Left forelimb (tissue), 1 donor: Measurements from ENCODE around the gene ZNRD2.

Experiments used
- DNase-seq: peaks from one replicate; pipeline ENCODE4 v3.0.0-alpha.2; 2018; ENCODE audit warnings: low spot score

ZNRD2 gene

DNA sequence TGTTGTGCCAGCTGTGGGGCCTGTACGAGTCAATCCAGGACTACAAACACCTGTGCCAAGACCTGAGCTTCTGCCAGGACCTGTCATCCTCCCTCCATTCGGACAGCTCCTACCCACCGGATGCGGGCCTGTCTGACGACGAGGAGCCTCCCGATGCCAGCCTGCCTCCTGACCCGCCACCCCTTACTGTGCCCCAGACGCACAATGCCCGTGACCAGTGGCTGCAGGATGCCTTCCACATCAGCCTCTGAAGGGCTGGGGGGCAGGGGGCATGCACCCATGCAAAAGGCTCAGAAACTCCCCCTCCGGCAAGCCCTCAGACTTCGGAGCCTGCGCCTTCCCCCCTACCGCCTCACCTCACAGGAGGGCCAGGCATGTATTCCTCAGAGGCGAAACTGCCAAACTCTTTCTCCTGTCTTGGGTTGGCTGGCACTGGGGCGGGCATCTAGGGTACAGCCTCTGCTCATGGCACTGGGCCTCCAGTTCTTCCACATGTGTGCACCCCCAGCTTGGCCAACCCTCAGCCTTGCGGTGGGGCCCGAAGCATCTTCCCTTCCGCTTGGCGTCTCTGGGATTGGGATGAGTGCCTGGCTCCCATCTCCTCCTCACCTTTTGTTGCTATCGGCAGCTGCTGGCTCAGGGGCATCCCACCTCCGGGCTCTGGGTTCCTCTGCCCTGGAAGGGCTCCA lies 3.3 kb downstream of the ZNRD2 start:
- DNase-seq = no peak

DNA sequence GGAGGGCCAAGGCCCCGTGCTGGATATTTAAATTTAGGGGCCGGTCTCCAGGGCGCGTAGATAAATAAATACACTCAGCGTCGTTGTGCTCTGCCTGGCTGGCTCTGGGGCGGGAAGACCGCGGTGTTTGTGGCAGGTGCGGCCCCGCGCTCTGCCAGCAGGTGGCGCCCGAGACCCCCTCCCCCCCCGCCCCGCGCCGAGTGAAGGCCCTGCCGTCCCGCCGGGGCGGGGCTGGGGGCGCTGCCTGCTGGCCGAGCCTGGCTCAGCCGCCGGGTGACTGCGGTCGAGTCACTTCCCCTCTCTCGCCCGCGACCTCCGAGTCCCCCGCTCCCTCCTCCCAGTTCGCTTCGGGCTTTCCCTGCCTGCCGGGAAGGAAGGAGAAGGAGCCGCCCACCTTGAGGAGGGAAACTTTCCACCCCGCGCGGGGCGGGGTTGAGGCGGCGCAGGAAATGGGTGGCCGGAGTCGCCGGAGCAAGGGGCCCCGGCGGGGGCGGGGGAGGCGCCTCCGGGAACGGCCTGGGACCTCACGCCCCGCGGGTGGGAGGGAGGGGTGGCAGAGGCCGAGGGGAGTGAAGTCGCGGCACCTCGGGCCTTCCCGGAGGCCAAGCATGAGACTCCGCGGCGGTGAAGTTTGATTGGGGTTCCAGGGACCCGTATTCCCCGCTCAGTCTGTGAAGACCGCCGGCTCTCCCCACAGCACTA lies 4.0 kb downstream of the ZNRD2 start:
- peak; percentile 97 for DNase-seq

DNA sequence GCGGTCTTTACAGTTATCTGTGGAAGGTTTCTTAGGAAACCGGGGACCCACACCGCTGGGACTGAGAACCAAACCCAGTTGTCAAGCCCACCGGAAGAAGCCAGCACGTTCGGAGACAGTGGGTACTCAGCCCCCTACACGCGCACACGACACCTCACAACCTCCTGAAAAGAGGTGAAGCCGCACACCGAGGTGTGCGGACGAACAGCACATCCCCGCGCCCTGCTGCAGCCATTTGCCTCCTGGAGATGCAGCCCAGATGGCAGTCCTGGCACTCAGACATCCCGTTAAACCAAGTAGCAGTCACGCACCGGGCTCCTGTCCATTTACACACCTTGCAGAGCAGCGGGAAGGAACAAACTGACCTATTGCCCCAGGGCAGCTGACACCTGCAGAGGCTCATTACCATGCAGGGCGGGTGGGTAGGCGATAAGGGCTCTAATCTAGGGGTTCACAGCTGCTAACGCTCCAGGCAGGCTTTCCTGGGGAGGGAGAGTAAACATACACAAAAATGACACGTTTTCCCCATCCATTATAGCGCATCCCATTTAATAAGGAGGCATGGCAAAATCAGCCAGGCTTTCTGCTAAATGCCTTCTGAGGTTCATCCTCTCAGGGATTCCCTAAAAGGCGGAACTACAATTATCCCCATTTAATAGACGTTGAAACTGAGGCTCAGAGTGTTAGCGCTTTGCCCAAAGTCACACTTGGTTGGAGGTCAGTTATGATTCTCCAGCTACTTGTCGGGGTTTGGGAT lies 4.7 kb downstream of the ZNRD2 start:
- no peak for DNase-seq

DNA sequence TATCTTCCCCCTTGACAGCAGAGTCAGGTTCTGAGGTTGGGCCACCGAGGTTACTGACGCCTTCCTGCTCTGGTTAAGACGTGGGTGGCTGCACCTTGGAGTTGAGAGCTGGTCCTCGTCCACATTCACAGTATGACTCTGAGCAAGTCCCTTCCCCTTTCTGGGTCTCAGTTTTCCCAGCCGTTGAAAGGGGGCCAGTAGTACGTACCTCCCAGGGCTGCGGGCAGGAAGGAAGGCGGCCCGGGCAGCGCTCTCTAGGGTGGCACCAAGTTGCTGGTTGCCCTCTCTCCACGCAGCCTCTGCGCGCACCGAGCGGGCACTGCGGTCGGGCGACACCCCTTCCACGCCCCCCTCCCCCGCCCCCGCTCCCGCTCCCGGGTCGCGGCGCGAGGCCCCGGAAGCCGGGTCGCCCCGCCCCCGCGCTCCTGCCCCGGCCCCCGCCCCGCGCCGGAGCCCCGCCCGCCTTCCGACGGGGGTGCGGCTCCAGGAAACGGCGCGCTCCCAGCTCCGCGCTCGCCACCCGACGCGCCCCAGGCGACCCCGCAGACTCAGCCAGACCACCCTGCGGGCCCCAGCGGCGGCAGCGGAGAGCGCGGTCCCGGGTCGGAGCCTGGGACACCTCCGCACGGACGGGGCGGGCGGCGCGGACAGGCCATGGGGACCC lies 5.4 kb downstream of the ZNRD2 start, which contains the start of gene EHBP1L1:
TSS of gene EHBP1L1 (plus strand) at position 486 of the 664 bp plus-strand sequence. CDS start 250 bp downstream, outside the sequence.
- no peak for DNase-seq

DNA sequence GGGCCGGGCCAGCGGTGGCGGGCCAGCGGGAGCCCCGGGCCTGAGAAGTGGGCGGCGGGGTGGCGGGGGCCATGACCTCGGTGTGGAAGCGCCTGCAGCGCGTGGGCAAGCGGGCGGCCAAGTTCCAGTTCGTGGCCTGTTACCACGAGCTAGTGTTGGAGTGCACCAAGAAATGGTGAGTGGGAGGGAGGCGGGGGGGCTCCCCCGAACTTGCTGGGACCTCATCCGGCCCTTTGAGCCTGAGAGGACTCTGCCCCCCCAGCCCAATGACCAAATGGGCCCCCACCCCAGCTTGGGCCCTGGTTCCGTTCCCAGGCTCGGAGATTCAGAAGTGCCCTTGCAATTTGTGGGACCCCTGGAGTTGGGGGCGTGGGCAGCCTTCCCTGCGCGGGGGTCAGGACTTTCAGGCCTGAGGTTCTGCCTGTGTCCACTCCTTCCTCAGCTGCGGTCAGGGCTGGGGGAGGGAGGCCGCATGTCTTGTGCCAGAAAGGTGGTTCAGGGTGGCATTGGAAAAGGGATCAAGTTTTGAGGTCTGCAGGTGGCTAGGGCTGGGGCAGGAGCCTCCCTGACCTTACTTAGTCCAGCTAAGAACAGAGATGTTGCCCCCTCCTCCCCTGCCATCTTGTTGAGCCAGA lies 6.1 kb downstream of the ZNRD2 start:
- no peak for DNase-seq

DNA sequence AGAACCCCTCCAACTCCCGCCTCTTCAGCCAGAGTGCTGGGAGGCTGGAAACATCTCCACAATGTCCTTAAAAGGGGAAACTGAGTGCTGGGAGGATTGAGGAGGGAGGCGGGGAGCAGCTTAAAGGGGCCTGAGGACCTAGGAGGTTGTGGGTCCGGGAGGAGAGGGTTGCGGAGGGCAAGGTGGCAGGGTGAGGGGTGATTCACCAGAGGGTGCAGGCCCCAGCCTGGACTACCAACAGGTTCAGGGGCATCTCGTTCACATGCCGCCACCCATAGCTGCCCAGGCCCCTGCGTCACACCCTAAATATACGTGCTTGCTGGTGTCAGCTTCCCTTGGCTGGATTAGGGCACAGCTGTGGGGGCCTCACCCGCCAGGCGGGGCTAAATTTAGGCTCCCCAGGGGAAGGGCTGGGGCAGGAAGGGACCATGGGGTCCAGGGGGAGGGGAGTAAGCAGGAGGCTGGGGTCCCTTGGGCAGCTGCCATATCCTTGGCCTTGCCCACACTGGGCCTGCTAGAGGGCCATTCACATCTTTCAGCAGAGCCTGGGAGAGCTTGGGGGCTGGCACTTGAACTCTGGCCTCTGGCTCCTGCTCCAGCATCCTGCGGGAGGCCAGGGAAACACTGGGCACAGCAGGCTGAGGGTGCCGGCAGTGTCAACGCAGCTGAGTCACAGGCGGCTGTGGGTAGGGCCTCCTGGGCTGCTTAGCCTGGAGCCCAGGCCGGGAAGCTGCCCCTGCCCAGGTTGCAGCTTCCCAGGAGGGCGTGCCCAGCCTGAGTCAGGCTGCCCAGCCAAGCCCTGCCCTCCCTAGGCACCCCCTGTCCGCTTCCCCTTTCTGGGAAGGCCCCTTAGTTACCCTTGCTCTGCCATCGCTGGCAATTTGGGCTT lies 6.8 kb downstream of the ZNRD2 start:
- DNase-seq = no peak

DNA sequence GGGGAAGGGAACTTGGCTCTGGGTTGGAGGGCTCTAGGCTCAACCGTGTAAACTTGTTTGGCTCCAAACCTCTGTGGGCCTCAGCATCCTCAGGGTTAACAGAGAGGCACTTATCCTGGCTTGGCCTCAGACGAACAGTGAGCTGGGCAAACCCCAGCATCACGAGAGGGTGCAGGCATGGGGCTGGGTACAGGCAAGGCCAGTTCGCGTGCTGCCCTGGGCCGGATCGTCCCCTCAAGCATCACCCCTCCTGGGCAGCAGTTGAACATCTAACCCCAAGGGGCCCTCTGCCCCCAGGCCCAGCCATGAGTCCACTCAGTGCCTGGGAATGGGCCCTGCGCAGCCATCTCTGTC lies 7.5 kb downstream of the ZNRD2 start:
- no peak for DNase-seq

DNA sequence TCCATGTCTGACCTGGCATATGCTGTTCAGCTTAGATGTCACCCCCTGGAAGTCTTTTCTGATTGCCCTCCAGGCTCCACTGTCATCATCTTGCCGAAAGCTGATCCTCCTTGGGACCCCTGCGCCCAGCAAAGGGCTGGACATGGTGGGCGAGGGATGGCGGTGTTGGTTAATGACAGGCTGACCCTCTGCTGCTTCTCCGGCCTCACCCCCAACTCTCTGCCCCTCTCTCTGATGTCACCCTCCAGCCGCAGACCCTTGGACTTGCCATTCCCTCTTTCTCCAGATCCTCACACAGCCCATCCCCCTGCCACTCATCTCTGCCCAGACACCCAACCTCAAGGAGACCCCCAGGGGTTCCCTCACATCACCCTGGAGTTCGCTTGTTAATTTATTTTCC lies 7.9 kb downstream of the ZNRD2 start:
- no peak for DNase-seq

DNA sequence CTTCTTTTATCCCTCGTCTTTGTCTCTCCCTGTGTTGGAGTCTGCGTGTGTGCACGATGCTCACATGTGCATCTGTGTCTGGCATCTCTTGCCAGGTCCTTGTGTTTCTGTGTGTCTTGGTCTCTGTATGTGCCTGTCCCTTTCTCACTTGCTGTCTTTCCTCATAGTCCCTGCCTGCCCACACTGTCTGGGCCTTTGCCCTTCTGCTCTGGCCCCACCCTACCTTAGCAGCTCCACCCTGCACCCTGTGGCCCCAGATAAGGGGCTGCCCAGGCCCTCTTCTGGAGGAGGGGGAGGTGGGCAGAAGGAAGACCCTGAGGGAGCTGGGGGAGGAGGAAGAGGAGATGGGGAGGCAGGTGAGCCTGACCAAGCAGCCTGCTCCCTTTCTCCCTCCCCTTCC lies 8.4 kb downstream of the ZNRD2 start:
- DNase-seq = no peak

DNA sequence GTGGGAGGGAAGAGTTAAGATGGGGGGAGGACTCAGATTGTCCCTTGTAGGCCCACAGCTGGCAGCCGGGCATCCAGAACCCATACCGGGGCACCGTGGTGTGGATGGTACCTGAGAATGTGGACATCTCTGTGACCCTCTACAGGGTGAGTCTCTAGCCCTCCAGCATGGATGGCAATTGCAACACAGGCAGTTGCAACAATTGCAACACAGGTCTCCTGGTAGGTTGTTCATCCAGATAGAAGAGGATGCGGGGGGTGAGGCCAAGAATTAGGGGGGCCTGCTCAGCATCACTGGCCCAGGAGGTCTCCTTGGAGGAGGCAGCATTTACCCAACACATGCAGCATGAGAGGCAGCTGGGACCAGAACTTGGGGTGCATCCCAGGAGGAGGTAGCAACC lies 9.0 kb downstream of the ZNRD2 start:
- DNase-seq = no peak

DNA sequence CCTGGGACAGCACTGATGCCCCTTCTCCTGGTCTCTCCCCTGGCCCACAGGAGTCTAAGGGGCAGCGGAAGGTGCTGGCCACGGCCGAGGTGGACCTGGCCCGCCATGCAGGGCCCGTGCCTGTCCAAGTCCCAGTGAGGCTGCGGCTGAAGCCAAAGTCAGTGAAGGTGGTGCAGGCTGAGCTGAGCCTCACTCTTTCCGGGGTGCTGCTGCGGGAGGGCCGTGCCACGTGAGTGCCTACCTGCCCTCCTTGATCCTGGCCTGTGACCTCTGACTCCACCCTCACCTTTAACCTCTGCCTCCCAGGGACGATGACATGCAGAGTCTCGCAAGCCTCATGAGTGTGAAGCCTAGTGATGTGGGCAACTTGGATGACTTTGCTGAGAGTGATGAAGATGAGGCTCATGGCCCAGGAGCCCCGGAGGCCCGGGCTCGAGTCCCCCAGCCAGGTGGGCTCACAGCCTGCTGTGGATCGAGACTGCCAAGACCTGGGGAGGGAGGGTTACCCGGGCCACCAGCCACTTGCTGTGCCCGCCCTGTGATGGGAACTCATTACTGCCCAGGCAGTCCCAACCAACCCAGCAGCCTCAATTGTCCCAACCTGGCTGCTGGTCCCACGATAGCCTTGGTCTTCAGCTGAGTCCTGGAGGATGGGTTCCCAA lies 9.9 kb downstream of the ZNRD2 start:
- DNase-seq = no peak

DNA sequence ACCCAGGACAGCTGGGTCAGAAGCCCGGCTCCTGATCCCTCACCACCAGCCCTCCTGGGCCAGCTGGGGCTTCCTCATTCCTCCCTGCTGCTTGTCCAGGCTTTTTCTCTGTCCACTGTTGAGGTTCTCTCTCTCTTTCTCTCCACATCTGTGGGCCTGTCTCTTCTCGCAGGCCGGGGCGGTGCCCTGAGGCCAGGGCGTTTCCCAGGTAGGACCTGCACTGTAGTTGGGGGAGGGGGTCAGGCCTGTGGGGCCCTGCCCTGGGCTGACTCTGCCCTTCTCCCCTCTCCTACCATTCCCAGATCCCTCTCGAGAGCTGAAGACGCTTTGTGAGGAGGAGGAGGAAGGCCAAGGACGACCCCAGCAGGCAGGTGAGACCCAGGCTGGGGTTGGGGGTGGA lies 10.5 kb downstream of the ZNRD2 start:
- DNase-seq = no peak

DNA sequence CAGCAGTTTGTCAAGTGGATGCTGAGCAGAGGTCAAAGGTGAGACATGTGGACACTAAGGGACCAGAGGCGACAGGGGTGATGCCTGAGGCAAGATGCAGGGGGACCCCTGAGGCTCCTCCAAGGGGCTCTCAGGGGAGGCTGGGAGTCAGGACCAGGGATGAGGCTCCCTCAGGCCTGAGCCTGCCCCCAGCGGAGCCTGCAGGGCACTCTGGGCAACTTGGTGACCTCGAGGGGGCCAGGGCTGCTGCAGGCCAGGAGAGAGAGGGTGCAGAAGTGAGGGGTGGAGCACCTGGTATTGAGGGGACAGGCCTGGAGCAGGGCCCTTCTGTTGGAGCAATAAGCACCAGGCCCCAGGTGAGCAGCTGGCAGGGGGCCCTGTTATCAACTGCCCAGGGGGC lies 11.7 kb downstream of the ZNRD2 start:
- DNase-seq = no peak

DNA sequence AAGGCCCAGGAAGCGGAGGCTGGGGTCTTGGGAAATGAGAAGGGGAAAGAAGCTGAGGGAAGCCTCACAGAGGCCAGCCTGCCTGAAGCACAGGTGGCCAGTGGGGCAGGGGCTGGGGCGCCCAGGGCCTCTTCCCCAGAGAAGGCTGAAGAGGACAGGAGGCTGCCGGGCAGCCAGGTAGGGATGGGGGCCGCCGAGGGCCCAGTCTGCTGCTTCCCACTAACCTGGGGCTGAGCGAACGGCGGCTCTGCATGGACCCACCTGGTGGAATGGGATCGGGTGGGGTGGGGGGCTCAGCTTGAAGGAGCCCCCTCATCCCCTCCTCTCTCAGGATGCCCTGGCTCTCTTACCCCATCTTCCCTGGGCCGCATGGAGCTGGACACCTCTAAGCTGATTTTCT lies 13.3 kb downstream of the ZNRD2 start:
- DNase-seq = no peak

DNA sequence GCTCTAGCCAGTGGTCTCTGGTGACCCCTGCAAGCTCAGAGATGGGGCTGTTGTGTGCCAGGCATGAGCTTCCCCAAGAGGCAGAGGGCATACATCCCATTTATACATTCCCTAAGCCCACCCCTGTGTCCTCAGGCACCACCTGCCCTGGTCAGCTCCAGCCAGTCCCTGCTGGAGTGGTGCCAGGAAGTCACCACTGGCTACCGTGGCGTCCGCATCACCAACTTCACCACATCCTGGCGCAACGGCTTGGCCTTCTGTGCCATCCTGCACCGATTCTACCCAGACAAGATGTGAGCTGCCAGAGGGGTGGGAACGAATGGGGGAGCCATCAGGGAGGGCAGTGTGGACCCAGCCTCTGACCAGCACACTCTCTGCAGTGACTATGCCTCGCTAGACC lies 13.8 kb downstream of the ZNRD2 start:
- DNase-seq = no peak

DNA sequence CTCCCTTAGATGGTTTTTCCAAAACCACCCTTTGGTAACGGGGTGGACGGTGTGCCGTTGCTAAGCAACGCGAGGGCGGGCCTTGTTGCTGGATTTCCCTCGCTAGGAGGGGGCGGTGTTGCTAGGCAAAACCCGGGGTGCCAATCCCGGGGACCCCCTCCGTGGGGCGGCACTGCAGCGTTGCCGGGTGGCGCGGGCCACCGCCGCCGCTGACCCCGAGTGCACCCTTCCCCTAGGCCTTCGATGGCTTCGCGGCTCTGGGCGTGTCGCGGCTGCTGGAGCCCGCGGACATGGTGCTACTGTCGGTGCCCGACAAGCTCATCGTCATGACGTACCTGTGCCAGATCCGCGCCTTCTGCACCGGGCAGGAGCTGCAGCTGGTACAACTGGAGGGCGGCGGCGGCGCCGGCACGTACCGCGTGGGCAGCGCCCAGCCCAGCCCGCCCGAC lies 14.5 kb downstream of the ZNRD2 start:
- no peak for DNase-seq

DNA sequence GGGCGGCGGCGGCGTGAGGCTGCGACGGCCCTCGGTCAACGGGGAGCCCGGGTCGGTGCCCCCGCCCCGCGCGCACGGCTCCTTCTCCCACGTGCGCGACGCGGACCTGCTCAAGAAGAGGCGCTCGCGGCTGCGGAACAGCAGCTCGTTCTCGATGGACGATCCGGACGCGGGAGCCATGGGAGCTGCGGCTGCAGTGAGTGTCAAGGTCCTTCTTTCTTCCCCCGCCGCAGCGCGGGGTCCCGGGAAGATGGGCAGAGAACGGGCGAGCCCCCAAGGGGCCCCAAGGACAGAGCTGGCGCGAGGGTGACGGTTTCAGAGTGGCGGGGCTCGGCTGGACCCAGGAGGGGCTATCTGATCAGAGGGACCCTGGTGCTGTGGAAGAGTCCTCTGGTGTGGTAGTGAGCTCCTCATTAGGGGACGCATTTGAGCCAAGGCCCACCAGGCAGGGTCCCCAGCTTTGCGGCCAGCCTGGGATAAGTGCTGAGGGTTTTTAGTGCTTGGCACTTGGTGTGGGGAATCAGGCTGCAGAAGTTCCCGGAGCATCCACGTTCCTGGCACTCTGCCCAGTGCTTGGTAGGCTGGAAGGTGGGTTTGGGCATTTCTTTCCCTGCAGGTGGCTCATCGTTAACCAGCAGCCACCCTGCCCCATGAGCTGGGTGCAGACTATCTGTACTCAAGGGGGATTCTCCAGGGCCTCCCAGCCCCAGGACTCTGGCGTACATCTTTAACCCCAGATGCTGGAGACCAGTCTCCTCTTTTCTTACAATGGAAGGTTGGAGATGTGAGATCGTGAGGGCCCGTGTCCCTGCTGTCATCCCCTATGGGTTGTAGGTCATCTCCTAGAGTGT lies 15.3 kb downstream of the ZNRD2 start:
- no peak for DNase-seq

DNA sequence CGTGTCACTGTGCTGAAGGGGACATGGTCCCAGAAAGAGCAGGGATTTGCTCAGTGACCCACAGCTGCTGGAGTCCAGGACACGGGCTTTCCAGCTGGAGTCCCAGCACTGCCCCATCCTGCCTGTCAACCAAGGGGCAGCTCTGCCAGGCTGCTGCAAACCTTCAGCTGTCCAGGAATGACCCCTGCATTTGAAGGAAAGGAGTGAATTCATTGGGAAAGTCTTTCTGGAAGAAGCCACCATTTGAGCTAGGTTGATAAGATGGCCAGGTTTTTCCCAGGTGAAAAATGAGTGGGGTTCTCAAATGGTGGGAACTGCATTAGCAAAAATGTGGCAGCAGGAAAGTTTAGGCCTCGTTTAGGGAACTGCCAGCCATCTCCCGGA lies 16.0 kb downstream of the ZNRD2 start:
- DNase-seq = no peak

DNA sequence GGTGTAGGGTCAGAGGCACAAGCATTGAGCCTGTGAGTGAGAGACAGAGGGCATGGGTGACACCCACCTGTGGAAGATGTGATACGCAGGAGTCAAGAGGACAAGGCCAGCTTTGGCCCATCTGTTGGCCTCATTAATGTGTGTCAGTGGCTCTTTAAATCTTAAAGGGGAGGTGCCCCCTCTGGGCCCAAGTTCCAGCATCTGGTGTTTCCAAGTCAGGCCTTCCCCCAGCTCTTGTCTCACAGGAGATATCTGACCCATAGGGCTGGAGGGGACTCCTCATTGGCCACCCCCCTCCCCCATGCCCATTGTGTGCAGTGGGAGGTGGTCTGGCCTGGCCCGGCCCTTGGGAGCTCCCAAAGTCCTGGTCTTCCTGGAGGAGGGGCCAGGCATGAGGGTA lies 16.4 kb downstream of the ZNRD2 start:
- no peak for DNase-seq
